HuH-7 (cell line): ENCODE data around the gene QRFP.

Source experiments
- DNase-seq: peaks from one replicate; pipeline ENCODE4 v3.0.0; 2011; ENCODE audit warnings: low spot score

QRFP gene

DNA sequence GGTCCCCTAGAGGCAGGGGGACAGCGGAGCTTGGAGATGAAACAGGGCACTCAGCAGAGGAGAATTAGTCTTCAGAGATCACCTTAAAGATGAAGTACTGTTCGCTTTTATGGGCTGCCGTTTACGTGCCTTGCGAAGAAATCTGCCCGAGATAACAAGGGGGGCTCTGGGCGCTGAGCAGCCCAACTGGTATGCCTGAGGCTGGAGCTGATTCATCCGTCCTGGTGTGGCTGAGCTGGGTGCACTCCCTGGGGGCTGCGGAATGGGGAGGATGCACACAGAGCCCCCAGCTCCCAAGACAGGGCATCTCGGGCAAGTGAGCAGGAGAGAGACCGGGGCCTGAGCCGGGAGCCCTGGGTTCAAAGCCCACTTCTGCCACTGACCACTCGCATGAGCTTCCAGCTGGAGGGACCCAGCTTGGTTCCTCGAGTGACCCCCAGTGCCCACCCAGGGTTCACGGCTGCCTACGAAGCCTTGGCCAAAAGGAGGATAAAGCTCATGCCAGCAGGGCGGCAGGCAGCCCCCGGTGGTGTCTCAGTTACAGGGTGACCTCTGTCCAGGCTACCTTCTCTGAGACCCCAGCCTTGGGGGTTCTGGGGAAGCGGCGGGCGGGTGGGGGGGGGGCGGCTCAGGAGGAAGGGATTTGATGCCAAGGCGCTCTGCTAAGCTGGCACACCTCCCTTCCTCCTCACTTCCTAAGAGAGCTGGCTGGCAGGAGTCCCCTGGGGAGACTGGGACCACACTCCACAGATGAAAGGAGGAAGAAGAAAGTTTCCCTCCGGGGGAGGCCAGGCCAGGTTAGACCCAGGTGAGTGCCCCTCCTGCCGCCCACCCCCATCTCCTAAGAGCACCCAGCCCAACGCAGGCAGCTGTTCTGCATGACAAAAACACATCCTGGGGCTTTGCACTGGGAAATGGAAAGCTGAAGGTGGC lies 36.8 kb upstream of the QRFP start:
- DNase-seq, result no peak

DNA sequence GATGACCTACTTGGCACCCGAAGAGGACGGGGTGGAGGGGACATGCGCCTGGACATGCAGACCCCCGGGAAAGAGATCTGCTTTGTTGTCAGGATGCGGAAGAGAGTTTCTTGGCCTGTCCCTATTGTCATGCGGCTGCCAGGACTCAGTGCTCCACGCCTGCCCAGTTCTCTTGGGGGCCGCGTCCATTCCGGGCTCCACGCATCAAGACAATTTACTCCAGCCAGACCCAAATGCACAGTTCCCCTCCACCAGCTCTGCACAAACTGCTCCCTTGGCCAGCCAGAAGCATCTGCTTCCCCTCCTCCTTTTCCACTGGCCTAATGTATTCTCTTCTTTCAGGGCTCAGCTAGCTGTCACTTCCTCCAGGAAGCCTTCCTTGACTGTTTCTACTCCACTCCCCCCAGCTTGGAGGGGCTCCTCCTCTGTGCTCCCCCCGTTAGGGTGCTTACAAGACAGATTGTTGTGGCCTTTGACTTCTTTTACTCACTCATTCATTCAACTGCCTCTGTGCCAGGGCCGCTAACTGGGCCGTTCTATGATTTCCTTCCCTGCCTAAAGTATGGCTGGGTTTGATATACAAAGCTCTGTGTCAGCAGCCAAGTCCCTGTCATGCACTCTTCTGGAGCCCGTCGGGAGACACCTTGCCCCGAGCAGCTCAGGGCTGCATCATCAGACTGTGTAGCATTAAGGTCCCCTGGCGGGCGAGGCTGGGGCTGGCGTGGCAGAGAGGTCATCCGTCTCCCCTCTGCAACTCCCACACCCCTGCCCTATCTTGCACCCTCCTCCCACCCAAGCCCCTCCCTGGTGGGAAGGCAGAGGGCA lies 35.9 kb upstream of the QRFP start:
- DNase-seq, result no peak

DNA sequence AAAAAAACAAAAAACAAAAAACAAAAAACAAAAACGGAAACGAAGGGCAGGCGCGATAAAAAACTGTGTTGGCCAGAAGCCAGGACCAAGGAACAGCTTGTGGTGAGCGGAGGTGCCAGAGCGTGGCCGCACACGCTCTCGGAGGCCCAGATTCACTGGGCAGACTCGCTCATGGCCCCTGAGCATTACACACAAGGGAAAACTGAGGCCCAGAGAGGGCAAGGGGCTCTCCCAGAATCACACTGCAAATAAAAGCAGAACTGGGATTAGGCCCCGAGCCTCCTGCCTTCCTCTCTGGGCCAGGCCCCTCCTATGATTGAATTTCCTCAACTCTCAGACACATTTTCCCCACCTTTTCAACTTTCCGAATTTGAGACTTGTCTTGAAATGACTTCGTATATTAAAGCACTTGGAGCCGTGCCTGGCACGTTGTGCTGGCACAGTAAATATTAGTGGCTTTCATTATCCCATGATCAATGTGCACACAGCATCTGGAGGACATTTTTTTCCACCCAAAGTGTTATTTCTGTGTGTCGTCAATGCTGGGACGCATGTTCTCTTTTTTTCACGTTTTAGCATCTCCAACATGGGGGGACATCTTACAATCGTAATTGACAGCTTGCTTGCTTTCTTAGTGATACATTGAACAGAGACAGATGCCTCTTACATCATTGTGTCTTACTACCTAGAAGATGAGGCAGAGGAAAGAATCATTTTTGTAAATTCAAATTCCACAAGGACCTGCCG lies 35.1 kb upstream of the QRFP start:
- no peak for DNase-seq

DNA sequence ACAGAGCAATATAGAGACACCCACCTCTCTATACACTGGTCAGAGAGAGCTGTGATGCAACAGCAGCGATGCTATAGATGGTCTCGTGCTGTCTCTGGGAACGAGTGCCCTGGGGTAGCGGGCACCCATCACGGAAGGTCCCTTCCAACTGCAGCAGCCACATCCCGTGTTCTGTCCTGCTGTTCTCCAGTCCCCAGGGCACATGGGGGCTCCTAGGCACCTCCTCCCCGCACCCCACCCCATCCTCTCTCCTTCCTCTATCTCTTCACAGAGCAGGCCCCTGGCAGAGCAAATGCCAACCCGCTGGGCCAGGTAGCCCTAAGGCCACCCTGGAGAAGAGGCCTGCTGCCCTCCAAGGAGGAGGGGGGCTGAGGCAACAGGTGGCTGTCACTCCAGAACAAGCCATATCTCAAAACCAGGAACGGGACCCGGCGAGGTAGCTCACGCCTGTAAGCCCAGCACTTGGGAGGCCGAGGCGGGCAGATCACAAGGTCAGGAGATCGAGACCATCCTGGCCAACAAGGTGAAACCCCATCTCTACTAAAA lies 34.3 kb upstream of the QRFP start:
- no peak for DNase-seq

DNA sequence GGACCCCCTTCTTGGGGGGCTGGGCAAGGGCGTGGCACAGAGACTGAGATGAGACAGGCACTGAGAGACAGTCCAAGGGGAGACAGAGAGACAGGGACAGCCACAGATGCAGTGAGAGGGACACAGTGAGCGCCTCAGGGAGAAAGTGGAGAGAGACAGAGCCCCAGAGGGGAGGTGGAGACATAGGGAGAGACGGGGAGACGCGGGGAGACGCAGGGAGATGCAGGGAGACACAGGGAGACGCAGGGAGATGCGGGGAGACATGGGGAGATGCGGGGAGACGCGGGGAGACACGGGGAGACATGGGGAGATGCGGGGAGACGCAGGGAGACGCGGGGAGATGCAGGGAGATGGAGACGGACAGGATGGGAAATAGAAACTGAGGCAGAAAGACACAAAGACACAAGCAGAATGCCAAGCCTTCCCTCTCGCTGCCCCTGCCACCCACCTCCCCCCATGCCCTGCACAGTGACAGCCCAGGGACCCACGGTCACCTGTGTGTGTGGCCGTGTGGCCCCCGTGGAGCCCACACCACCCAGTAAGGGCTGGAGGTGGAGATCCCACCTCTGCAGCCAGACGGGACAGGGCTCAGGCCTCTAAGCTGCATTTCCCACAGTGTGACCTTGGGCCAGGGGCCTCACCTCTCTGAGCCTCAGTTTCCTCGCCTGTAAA lies 33.7 kb upstream of the QRFP start:
- DNase-seq, result no peak

DNA sequence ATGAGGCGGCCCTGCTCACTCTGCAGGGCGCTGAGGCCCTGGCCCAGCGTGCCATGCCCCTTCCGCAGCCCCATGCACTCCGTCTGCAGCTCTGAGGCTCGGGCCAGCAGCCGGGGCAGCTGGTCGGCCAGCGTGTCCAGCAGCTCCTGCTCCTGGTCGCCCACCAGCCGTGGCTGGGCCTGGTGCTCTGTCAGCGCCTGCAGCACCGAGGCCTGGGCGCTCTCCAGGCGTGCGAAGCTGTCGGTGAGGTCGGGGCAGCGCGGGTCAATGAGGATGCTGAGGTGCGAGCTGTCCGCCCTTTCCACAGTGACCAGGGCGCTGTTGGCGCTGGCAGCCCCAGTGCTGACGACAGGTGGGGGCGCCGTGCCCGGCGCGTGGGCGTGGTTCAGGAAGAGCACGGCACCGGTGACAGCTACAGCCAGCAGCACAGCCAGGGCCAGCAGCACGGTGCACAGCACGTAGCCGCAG lies 33.0 kb upstream of the QRFP start:
- no peak for DNase-seq

DNA sequence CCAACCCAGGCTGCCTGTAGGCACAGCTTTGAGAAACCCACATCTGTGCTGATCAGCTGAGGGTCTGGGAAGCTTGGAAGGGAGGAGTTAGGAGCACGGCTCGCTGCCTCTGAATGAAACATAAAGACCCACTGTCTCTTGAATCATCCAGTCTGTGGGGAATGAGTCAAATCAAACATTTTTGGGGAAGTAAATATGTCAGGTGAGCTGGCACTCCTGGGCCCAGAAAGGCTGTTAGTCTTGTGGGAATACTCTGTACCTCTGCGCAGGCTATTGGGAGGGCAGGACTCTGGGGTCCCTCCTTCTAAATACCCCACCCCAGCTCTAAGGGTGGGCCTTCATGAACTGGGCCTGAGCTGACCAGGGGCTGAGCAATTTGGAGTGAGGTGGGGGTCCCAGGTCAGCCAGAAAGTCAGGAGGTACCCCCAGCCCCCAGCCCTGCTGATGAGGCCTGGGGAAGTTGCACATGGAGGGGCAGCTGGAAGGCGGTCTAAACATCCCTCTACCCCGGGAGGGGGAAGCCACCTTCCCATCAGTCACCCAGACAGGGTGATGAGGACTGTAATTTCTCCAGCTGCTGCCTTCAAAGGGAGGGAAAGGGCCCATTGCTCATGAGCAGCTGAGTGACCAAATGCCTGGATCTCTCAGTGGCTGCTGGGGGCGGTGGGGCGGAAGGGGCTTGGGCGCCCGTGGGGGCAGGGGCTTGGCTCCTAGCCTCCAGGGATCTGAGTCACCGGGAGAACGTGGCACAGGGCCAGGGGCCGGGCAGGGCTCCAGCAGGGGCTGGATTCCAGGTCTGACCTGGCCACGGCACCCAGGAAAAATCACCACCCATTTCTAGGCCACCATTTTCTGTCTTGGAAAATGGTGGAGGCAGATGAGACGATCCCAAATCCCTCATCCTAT lies 31.6 kb upstream of the QRFP start:
- no peak for DNase-seq

DNA sequence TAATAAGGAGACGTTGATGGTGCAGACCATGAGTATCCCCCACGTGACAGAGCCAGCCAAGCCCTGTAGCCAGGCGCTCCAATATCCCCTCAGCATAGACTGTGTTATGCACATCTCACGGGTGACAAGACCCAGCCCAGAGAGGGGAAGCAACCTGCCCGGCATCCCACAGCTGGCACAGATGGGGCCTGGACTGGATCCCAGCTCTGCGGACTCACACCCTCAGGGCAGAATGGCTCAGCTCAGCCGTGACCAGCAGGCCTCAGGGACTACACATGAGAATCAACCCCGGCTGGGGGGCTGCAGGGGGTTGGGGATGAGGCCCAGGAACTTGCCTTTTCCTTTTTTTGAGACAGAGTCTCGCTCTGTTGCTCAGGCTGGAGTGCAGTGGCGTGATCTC lies 30.7 kb upstream of the QRFP start:
- no peak for DNase-seq

DNA sequence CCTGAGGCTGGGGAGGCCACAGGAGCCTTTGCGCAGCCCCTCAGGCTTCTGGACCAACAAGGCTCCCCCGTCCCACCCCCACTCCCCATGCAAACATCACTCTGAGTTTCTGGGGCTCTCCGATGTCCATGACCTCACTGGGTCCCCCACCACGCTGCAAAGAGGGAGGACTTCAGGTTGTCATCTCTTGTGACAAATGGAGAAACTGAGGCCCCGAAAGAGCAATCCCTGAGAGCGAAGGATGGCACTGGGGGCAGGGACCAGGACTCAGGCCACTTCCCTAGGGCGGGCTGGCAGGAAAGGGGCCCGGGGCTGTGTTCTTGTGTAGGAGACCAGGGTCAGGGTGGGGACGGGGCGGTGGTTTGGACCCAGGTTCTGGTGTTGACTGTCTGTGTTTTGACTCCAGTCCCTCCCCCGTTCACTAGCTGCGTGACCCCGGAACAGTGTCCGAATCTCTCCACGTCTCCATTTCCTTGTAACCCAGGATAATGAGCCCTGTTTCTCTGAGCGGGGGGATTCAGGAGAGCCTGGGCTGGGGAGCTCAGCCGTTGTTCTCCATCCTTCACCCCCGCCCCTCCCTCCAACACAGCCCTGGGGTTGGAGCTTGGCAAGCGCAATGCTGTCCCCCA lies 28.6 kb upstream of the QRFP start:
- no peak for DNase-seq

DNA sequence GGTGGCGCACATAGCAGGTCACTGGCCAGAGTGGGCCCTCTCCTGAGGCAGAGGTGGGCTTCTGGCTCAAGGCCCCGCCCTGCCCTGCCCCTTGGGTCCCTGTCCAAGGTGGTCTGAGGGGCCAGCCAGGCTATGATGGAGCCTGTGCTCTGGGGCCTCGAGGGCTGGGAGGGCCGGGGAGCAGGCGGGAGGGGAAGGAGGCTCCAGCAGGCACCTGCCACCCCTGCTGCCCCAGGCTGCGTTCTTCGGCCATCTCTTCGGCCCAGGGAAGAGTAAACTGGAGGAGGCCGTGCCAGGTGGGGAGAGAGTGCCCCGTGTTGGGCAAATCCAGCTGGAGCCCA lies 27.8 kb upstream of the QRFP start:
- no peak for DNase-seq

DNA sequence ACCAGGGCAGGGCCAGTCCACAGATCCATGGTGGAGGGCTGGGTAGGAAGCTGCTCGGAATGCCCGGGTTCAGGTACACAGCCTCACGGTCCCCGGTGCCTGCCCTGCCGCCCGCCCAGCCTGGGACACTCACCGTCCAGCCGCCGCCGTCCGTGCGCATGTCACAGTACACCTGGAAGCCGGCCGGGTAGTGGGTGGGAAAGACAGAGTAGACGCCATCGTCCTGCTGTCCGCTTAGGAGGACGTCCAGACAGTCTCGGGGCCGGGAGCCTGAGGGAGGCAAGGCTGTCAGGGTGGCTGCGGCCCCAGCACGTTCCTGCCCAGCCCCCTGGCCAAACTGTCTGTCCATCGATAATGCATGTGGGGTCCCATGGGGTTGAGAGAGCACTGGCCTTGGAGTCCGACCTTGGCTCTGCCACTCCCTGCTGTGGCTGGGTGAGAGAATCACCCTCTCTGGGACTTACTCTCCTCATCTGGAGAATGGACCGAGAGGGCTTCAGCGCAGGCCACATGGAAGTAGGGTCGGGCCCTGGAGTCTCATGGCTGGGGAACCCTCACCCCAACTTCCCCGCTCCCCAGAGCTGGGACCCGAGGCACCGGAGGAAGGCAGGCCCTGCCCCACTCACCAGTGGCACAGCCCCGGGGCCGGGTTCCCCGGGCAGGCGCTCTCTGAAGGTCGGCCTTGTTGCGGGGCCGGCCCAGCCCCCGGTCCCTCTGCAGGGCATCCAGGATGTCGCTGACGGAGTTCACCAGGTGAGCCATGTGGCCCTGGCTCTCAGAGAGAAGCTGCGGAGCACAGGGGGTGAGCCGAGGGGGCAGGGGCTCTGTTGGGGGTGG lies 27.2 kb upstream of the QRFP start:
- DNase-seq, result no peak

DNA sequence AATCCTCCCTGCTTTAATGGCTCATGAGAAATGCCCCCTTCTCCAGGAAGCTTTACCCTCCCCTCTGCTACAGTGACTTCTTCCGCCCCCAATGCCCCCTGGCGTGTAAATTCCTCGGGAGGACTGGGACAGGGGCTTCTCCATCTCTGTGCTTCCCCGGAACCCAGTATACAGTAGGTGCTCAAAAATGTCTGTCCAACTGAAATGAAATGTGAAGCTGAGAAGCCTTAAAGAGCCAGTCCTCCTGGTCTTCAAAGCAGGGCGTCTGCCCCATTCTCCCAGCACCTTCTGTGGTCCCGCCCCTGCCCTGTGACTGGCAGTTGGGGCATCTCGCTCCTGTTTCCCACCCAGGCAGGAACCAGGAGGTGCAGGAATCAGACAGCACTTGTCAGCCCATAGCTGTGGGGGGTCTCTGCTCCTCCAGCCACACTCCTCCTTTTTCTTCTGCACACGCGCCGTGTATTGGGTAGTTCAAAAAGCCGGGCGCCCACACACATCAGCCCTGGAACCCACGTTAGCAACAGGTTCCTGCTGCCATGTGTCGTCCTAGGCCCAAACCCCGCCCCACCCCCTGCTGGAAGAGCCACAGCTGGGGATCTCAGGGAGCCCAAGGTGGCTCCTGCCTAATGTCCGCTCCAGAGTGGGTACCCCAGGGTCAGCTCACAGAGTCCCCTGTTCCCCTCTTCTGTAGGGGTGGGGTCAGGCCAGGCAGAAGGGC lies 26.4 kb upstream of the QRFP start:
- DNase-seq, result no peak

DNA sequence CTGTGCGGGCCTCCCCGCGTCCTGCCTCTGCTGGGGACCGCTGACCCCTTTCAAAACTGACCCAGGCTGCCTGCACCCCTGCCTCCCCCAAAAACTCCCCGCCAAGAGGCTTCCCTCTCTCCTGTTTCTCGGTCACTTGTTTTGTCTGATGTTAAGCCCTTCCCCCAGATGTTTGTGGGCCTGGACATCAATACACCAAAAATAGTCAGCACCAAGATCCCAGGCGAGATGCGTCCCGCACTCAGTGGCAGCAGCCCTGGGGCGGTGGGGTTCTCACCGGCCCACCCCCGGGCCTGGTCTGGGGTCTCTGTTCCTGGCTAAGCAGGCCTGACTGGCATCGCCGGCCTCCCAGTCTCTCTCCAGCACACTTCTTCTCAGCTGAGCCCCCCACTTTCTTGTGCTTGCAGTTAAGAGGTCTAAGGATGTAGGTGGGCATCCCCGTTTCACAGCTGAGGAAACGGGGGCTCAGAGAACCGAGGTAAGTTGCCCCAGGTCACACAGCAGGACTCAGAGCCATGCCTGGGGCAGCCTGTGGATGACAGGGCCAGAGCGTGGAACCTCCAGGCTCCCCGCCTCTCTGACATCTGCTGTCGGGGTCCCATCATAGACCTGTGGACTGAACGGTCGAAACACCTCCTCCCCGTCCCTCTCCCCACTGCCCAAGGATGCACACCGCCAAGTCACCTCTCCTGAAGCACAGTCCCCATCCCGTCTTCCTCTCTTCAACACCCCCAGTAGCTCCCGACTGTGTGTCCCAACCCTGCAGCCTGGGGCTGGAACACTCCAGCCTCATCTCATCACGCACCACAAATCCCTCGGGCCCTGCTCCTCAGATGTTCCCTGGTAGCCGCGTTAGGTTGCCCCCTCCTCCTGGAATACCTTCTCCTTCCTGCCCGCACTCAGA lies 25.6 kb upstream of the QRFP start:
- DNase-seq, result no peak

DNA sequence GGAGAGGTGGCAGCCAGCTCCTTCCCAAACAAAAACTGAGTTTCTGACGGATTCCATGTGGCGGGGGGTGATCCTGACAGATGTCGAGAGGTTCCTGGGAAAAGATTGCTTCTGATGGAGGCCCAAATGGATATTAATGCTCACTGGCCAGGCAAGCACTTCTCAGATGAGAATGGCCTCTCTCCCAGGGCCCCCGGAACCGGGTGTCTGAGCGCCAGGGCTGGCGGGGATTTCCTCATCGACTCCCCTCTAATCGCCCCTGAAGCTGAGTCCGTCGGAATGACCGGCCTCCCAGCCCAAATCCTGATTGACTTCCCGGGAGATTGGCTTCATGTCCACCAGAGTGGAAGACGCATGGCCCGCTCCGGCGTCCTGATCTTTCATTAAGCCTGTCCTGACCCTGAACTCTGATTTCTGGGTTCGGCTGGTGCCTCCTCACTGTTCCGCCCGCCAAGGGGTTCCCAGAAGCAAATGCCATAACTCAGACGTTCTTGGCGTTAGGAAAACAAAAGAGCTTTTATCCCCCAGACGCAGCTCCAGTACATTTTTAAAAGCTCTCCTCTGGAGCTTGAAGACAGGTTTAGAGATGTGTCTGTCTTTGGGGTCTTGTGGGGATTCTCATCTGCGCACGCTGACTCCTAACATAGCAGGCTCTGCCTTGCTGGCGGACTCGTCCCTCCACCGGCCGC lies 24.8 kb upstream of the QRFP start:
- DNase-seq, result no peak

DNA sequence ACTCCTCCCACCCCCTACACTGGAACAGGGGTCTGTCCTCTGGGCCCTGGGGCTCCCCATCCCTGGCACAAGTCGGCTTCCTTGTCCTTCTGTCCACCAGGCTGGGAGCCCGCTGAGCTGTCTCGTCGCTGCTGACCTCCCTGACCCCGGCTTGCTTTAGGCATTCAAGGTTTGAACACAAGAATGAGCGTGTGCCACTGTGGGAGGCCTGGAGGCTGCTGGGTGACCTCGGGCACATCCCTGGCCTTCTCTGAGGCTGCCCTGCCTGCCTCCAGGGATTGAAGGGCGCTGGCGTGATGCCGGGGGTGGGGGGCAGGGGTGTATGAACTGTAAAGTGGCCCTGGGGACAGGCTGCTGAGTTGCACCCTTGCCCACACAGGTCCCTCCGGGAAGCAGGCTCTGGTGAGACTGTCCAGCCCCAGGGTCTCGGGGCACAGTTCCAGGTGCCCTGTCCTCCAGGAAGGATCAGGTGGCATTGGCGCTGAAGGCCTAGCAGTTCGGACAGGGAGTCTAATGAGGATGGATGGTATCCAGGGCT lies 24.2 kb upstream of the QRFP start:
- DNase-seq, result no peak

DNA sequence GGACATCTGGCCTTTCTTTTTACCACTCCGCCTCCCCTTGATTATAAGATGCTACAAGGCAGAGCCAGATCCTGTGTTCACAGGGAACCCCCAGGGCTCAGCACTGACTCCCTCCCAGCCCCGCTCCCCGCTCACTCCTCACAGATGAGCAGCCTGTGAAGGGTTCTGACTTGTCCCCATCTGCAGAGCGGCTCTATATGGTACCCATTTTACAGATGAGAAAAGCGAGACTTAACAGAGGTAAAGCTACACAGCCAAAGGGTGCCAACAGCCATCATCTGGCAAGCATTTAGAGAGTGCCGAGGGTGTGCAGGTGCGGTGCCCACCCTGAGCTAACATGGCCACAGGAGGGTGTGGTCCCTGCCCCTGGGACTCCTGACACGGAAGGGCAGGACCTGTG lies 23.6 kb upstream of the QRFP start:
- DNase-seq, result no peak
